K562 (cell line): ENCODE data around the gene MPIG6B. TPM values are rescaled to one million over a fixed set of nuclear protein-coding genes. Genes with fewer than 3 reads are reported as not detected.

ENCODE experiments used
- ATF2 ChIP-seq: sonication (generic); formaldehyde crosslinking; IDR thresholded peaks from 2 replicates; pipeline ENCODE4 v1.8.1; 2022; ENCODE audit warnings: missing genetic modification reagents
- EGR1 ChIP-seq: fragments of 450-650 bp; conservative IDR thresholded peaks from 2 replicates; pipeline ENCODE4 v1.6.1; 2017; ENCODE audit warnings: mild to moderate bottlenecking
- ETS1 ChIP-seq: conservative IDR thresholded peaks from 2 replicates; pipeline ENCODE4 v1.6.1; 2011; ENCODE audit warnings: low read depth, mild to moderate bottlenecking, low read length; ENCODE audit not compliant: control insufficient read depth
- GABPA ChIP-seq: fragments of 200-800 bp; sonication (Bioruptor generic); conservative IDR thresholded peaks from 2 replicates; pipeline ENCODE4 v1.6.1; 2016; ENCODE audit warnings: low read depth, missing genetic modification characterization, missing compliant biosample characterization
- GABPB2 ChIP-seq: fragments of 250-450 bp; sonication (Bioruptor Pico); conservative IDR thresholded peaks from 2 replicates; pipeline ENCODE4 v1.5.1; 2021; ENCODE audit warnings: mild to moderate bottlenecking
- GATA2 ChIP-seq: sonication (generic); formaldehyde crosslinking; IDR thresholded peaks from 2 replicates; pipeline ENCODE4 v1.4.0; 2020; ENCODE audit warnings: mild to moderate bottlenecking, missing genetic modification reagents
- MED1 ChIP-seq: sonication (generic); formaldehyde crosslinking; IDR thresholded peaks from 2 replicates; pipeline ENCODE4 v1.8.1; 2023; ENCODE audit warnings: missing genetic modification reagents, borderline replicate concordance
- MYC ChIP-seq, 2 experiments: fragments of 250-450 bp in 1 of 2; sonication (Bioruptor Pico) in 1 of 2; IDR thresholded peaks; 2 replicates each; pipeline versions ENCODE4 v1.5.1 to v1.6.1; 2012 to 2021; ENCODE audit warnings: low read depth in 2 of 2, borderline replicate concordance in 1 of 2, improper control_type of control experiment in 1 of 2, low read length in 1 of 2, mild to moderate bottlenecking in 1 of 2, moderate library complexity in 1 of 2
- NEUROD1 ChIP-seq: fragments of 150-350 bp; IDR thresholded peaks from 2 replicates; pipeline ENCODE4 v1.6.1; 2014; ENCODE audit warnings: borderline replicate concordance, low read length, low read depth; ENCODE audit not compliant: partially characterized antibody
- NR1H2 ChIP-seq: sonication (generic); formaldehyde crosslinking; IDR thresholded peaks from 2 replicates; pipeline ENCODE4 v1.4.0; 2020; ENCODE audit warnings: mild to moderate bottlenecking, missing genetic modification reagents
- NR2C2 ChIP-seq, 2 experiments: fragments of 200-800 bp in 1 of 2; sonication (Bioruptor generic) in 1 of 2; sonication (generic) in 1 of 2; formaldehyde crosslinking in 1 of 2; IDR thresholded peaks; 2 replicates each; pipeline versions ENCODE4 v1.6.1 to v1.8.0; 2016 to 2022; ENCODE audit warnings: mild to moderate bottlenecking in 1 of 2, missing compliant biosample characterization in 1 of 2, missing genetic modification characterization in 1 of 2, missing genetic modification reagents in 1 of 2
- NUFIP1 ChIP-seq: fragments of 450-650 bp; IDR thresholded peaks from 2 replicates; pipeline ENCODE4 v1.6.1; 2018; ENCODE audit not compliant: partially characterized antibody
- POLR2G ChIP-seq: fragments of 200-400 bp; formaldehyde crosslinking; IDR thresholded peaks from 2 replicates; pipeline ENCODE4 v1.6.1; 2017; ENCODE audit warnings: low read depth, mild to moderate bottlenecking, antibody characterized with exemption, low read length, moderate library complexity
- POLR3G ChIP-seq: IDR thresholded peaks from 2 replicates; pipeline ENCODE4 v1.6.1; 2011; ENCODE audit not compliant: insufficient read length, insufficient replicate concordance; ENCODE audit errors: extremely low read depth
- RBM22 ChIP-seq: fragments of 200-400 bp; formaldehyde crosslinking; IDR thresholded peaks from 2 replicates; pipeline ENCODE4 v1.6.1; 2018; ENCODE audit warnings: low read length, low read depth; ENCODE audit not compliant: poor library complexity, severe bottlenecking
- SNRNP70 ChIP-seq: fragments of 200-400 bp; formaldehyde crosslinking; optimal IDR thresholded peaks from 2 replicates; pipeline ENCODE3; 2017; ENCODE audit warnings: low read depth, low read length
- TFE3 ChIP-seq: fragments of 450-650 bp; formaldehyde crosslinking; IDR thresholded peaks from 2 replicates; pipeline ENCODE4 v1.4.0; 2020; ENCODE audit warnings: mild to moderate bottlenecking, mixed read lengths
- ZBTB7A ChIP-seq: IDR thresholded peaks from 2 replicates; pipeline ENCODE4 v1.6.1; 2011; ENCODE audit warnings: low read depth, mild to moderate bottlenecking, low read length, moderate library complexity, borderline replicate concordance; ENCODE audit not compliant: control insufficient read depth
- ZC3H4 ChIP-seq: sonication (generic); formaldehyde crosslinking; IDR thresholded peaks from 2 replicates; pipeline ENCODE4 v1.9.0; 2021; ENCODE audit warnings: missing genetic modification reagents, borderline replicate concordance
- ZEB2 ChIP-seq: fragments of 450-650 bp; IDR thresholded peaks from 2 replicates; pipeline ENCODE4 v1.6.1; 2016
- polyA plus RNA-seq, 8 experiments: library from polyadenylated mRNA; depleted of rRNA in 4 of 8; stranded (reverse) in 5 of 8; unstranded in 3 of 8; fragments of >200 nt; fragmentation: Nextera tagmentation in 2 of 8; fragmentation: Illumina TruSeq in 1 of 8; extraction: Ambion mirVana in 2 of 8; extraction: Trizol in 1 of 8; gene quantifications; 2 replicates each; pipeline versions ENCODE4 v1.2.1 to v1.2.3, GENCODE V29; 2011 to 2014; ENCODE audit warnings: inconsistent platforms in 1 of 8, missing spikeins in 1 of 8
- total RNA-seq, 7 experiments: library from RNA; depleted of rRNA in 6 of 7; stranded (reverse); fragments of >200 nt in 6 of 7; fragmentation: Illumina TruSeq in 2 of 7; extraction: Trizol in 2 of 7; gene quantifications; 2 replicates each; pipeline versions ENCODE4 v1.2.1 to v1.2.3, GENCODE V29; 2011 to 2021; ENCODE audit warnings: low replicate concordance in 1 of 7
- TF ChIP-seq, protein P1 (sequence below): fragments of 250-450 bp; sonication (Bioruptor Pico); IDR thresholded peaks from 2 replicates; pipeline ENCODE4 v1.5.1; 2021; ENCODE audit warnings: mild to moderate bottlenecking

Gene MPIG6B
- total and polyA plus RNA-seq, 9 of the 15 experiments (the other 6 are each of a cell fraction or from before 2014, with no cell fraction given), result 0.11 to 1.2 (median 0.28) TPM; not detected in 1

- TF ChIP-seq, protein P1, sequence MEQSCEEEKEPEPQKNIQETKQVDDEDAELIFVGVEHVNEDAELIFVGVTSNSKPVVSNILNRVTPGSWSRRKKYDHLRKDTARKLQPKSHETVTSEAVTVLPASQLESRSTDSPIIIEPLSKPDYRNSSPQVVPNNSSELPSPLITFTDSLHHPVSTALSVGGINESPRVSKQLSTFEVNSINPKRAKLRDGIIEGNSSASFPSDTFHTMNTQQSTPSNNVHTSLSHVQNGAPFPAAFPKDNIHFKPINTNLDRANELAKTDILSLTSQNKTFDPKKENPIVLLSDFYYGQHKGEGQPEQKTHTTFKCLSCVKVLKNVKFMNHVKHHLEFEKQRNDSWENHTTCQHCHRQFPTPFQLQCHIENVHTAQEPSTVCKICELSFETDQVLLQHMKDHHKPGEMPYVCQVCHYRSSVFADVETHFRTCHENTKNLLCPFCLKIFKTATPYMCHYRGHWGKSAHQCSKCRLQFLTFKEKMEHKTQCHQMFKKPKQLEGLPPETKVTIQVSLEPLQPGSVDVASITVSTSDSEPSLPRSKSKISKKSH (CRISPR knock-in tag), result no peak
- TF ChIP-seq MED1, result no peak
- no peak for TF ChIP-seq ATF2
- TF ChIP-seq NR1H2 (CRISPR knock-in tag), result peak; percentile 86; the same call in 1 of the 2 replicates
- peak; percentile 92 for TF ChIP-seq POLR2G
- TF ChIP-seq SNRNP70, result no peak
- TF ChIP-seq NUFIP1, result no peak
- peak; percentile 98 for TF ChIP-seq RBM22
- TF ChIP-seq NEUROD1, result no peak
- TF ChIP-seq EGR1, result no peak
- TF ChIP-seq ZC3H4 (CRISPR knock-in tag), result no peak
- TF ChIP-seq ZEB2, result no peak
- TF ChIP-seq MYC (IDR thresholded peaks at IDR 0.05; ENCODE audit: low read depth, low read length), result no peak
- peak; percentile 15; the same call in 1 of the 2 replicates for TF ChIP-seq MYC (CRISPR knock-in tag; IDR thresholded peaks at IDR 0.05; ENCODE audit: borderline replicate concordance, low read depth)
- no peak for TF ChIP-seq GABPA (tag)
- TF ChIP-seq ETS1, result 0 out of 2 replicates have a peak, but pooled peaks have one; percentile 12
- TF ChIP-seq POLR3G, result no peak
- TF ChIP-seq GABPB2 (CRISPR knock-in tag), result no peak
- 0 out of 2 replicates have a peak, but pooled peaks have one; percentile 17 for TF ChIP-seq GATA2
- peak; percentile 52; the same call in 1 of the 2 replicates for TF ChIP-seq NR2C2 (CRISPR knock-in tag; IDR thresholded peaks at IDR 0.05)
- no peak for TF ChIP-seq NR2C2 (tag; IDR thresholded peaks at IDR 0.05)
- TF ChIP-seq ZBTB7A, result peak; percentile 99
- no peak for TF ChIP-seq TFE3 (CRISPR knock-in tag)
These were observed 5.8 kb downstream of the MPIG6B start, which contains the start of gene DDAH2 (continued) for GRCh38 chr6:31728767-31729514.
